GM12875 (cell line): ENCODE results near the gene CTNNBIP1.
A peak's percentile ranks its signal among the peaks of the same experiment; 100 is the strongest.

Experiments used
- H3K4me3 ChIP-seq: one replicate; pipeline ENCODE4 v1.5.1; 2011; ENCODE audit warnings: low read depth, low read length, control low read depth
- CTCF ChIP-seq: IDR thresholded peaks from 2 replicates; pipeline ENCODE4 v1.5.1; 2011; ENCODE audit warnings: low read depth, mild to moderate bottlenecking, control low read depth, inconsistent platforms, low read length, moderate library complexity, borderline replicate concordance; ENCODE audit not compliant: insufficient read depth

The CTNNBIP1 gene

GRCh38 chr1:9863371-9863770 lies 46.7 kb downstream of the CTNNBIP1 start:
- H3K4me3 ChIP-seq = no peak overlapping the region
- TF ChIP-seq CTCF = no peak

GRCh38 chr1:9861360-9861759 lies 48.7 kb downstream of the CTNNBIP1 start:
- no peak overlapping the region for H3K4me3 ChIP-seq
- 0 out of 2 replicates have a peak, but pooled peaks have one; percentile 4 for TF ChIP-seq CTCF

GRCh38 chr1:9860887-9861286 lies 49.2 kb downstream of the CTNNBIP1 start:
- no peak for TF ChIP-seq CTCF
- no peak overlapping the region for H3K4me3 ChIP-seq

GRCh38 chr1:9859281-9860014 lies 50.6 kb downstream of the CTNNBIP1 start:
- no peak overlapping the region for H3K4me3 ChIP-seq
- no peak for TF ChIP-seq CTCF

- no peak for TF ChIP-seq CTCF
- H3K4me3 ChIP-seq = no peak overlapping the region
Observed at GRCh38 chr1:9858293-9859035, 51.6 kb downstream of the CTNNBIP1 start.

- no peak for TF ChIP-seq CTCF
- no peak overlapping the region for H3K4me3 ChIP-seq
Observed at GRCh38 chr1:9855186-9855585, 54.9 kb downstream of the CTNNBIP1 start.

GRCh38 chr1:9853249-9853595 lies 56.8 kb downstream of the CTNNBIP1 start:
- no peak for TF ChIP-seq CTCF
- no peak overlapping the region for H3K4me3 ChIP-seq
